ENCODE results near the gene CCDC39.
"Not testable (repeated sequence)": the region's sequence is repeated elsewhere in the genome, so short reads cannot be mapped to it uniquely, and the experiment has no call there.

CCDC39 gene

DNA sequence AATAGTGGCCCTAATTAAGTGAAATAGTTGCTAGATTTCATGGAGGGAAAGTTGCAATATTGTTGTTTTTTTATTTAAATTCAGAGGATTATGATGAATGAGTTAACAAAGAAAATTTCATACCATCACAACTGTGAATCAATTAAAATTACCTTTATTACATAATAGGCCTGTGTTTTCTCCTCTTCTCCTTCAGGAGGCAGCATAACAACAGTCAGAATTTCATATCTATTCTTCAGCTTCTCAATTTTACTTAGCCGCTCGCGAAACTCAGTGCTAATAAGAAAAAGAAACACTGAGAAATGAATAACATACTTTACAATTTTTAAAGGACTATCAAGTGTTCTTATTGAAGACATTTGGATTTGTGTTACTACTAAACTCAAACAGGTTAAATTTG lies 48.0 kb downstream of the CCDC39 start:
- Histone ChIP-seq H3K4me1 (ENCODE audit: insufficient read depth, poor library complexity, severe bottlenecking) (no peaks in the 10 kb centered on the region), H3K36me3 (ENCODE audit: low read depth) (no peaks in the 10 kb centered on the region), H3K4me3 (ENCODE audit: severe bottlenecking) (no peak overlapping the region), H3K27me3 (ENCODE audit: insufficient read depth, poor library complexity, severe bottlenecking) (no peaks in the 10 kb centered on the region), H3K27ac (ENCODE audit: poor library complexity, severe bottlenecking) (no peak overlapping the region), H3K9me3 (ENCODE audit: severe bottlenecking) (no peaks in the 10 kb centered on the region)
- ATAC-seq (ENCODE audit: low read depth) = no peak
- TF ChIP-seq, protein P1, sequence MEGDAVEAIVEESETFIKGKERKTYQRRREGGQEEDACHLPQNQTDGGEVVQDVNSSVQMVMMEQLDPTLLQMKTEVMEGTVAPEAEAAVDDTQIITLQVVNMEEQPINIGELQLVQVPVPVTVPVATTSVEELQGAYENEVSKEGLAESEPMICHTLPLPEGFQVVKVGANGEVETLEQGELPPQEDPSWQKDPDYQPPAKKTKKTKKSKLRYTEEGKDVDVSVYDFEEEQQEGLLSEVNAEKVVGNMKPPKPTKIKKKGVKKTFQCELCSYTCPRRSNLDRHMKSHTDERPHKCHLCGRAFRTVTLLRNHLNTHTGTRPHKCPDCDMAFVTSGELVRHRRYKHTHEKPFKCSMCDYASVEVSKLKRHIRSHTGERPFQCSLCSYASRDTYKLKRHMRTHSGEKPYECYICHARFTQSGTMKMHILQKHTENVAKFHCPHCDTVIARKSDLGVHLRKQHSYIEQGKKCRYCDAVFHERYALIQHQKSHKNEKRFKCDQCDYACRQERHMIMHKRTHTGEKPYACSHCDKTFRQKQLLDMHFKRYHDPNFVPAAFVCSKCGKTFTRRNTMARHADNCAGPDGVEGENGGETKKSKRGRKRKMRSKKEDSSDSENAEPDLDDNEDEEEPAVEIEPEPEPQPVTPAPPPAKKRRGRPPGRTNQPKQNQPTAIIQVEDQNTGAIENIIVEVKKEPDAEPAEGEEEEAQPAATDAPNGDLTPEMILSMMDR (IDR thresholded peaks at IDR 0.05; ENCODE audit: poor library complexity, severe bottlenecking) = no peak
- no peak for DNase-seq (ENCODE audit: low spot score)

DNA sequence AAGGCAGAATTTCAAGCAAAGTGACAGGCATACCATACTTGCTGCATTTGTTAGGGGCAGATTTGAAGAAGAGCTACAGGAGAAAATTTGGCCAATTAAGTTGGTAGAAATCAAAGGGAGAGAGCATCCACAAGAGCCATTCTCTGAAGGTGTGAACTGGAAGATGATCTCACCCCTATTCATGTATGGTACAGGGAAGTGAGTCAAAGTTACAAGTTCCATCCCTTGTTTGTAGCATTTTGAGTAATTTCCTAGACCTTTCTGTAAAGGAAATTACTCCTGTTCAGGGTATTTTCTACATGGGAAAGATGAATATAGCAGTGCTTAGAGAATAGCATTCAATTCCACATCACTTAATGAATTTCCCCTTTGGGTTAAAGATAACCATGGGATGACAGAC lies 48.9 kb downstream of the CCDC39 start:
- H3K27ac ChIP-seq (ENCODE audit: poor library complexity, severe bottlenecking) = no peak overlapping the region
- H3K9me3 ChIP-seq (ENCODE audit: severe bottlenecking) = no peaks in the 10 kb centered on the region
- peak; percentile 54; the same call in 1 of the 3 replicates for ATAC-seq (ENCODE audit: low read depth)
- H3K4me3 ChIP-seq (ENCODE audit: severe bottlenecking) = no peak overlapping the region
- TF ChIP-seq, protein P1 (IDR thresholded peaks at IDR 0.05; ENCODE audit: poor library complexity, severe bottlenecking) = no peak
- no peak for DNase-seq (ENCODE audit: low spot score)
- H3K36me3 ChIP-seq (ENCODE audit: low read depth) = no peaks in the 10 kb centered on the region
- H3K27me3 ChIP-seq (ENCODE audit: insufficient read depth, poor library complexity, severe bottlenecking) = no peaks in the 10 kb centered on the region
- no peaks in the 10 kb centered on the region for H3K4me1 ChIP-seq (ENCODE audit: insufficient read depth, poor library complexity, severe bottlenecking)

DNA sequence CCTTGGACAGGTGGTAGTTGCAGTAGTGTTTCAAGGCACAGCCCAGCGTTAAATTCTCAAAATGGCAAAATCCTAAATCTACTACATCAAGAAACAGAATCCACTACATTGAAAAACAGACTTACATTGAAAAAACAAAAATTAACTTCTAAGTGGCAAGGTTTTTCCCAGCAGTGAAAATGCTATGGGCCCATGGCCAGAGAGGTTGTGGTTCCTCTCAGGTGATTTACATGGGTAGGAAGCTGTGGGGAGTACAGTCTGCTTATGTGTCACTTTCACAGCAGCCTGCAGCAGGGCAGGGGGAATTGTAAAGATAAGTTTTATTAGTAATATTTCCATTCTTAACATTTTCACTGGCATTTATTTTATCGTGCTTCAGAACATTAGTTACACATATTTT lies 52.4 kb downstream of the CCDC39 start:
- H3K27me3 ChIP-seq (ENCODE audit: insufficient read depth, poor library complexity, severe bottlenecking) = no peaks in the 10 kb centered on the region
- H3K27ac ChIP-seq (ENCODE audit: poor library complexity, severe bottlenecking) = no peak overlapping the region

DNA sequence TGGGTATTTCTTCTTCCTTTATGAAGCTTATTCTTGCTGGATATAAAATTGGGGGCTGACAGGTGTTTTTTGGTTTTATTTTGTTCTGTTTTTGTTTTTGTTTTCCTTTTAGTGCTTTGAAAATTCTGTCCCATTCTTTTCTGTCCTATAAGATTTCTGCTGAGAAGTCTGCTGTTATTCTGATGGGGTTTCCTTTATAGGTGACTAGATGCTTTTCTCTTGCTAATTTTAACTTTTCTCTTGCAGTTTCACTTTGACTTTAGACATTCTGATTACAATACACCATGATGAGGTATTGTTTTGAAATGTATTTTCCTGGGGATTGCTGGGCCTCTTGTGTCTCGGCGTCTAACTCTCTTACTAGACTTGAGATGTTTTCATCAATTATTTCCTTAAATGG lies 54.6 kb downstream of the CCDC39 start:
- TF ChIP-seq, protein P1 (IDR thresholded peaks at IDR 0.05; ENCODE audit: poor library complexity, severe bottlenecking) = no peak
- no peaks in the 10 kb centered on the region for H3K27me3 ChIP-seq (ENCODE audit: insufficient read depth, poor library complexity, severe bottlenecking)
- no peak for DNase-seq (ENCODE audit: low spot score)
- no peaks in the 10 kb centered on the region for H3K4me1 ChIP-seq (ENCODE audit: insufficient read depth, poor library complexity, severe bottlenecking)
- no peak overlapping the region for H3K4me3 ChIP-seq (ENCODE audit: severe bottlenecking)
- H3K36me3 ChIP-seq (ENCODE audit: low read depth) = 0 out of 2 replicates have a peak, but pooled peaks cover 3% of the 10 kb centered on the region
- ATAC-seq (ENCODE audit: low read depth) = no peak
- H3K27ac ChIP-seq (ENCODE audit: poor library complexity, severe bottlenecking) = no peak overlapping the region
- no peaks in the 10 kb centered on the region for H3K9me3 ChIP-seq (ENCODE audit: severe bottlenecking)

More for the DNA sequence above, 52.4 kb downstream of the CCDC39 start:
- DNase-seq (ENCODE audit: low spot score) (no peak), ATAC-seq (ENCODE audit: low read depth) (no peak)
- no peaks in the 10 kb centered on the region for H3K4me1 ChIP-seq (ENCODE audit: insufficient read depth, poor library complexity, severe bottlenecking)
- no peaks in the 10 kb centered on the region for H3K9me3 ChIP-seq (ENCODE audit: severe bottlenecking)
- TF ChIP-seq, protein P1 (IDR thresholded peaks at IDR 0.05; ENCODE audit: poor library complexity, severe bottlenecking) = no peak
- no peak overlapping the region for H3K4me3 ChIP-seq (ENCODE audit: severe bottlenecking)
- H3K36me3 ChIP-seq (ENCODE audit: low read depth) = 0 out of 2 replicates have a peak, but pooled peaks cover 3% of the 10 kb centered on the region

DNA sequence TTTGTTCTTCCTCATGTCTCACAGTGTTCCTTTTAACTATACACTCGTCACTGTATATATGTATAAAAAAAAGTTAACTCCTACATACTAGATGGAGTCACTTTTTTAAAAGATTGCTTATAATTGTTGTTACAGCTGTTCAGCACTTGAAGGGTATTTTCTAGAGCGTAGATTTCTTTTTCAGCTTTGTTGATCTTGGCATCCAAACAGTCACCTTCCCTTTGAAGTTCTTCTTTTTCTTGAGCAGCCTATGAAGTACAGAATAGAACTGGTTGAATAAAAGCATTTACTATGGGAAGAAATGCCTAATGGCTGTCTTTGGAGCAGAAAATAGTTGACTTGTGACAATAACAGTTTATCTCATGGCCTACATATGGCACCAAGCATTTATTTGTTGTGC lies 59.6 kb downstream of the CCDC39 start:
- ATAC-seq (ENCODE audit: low read depth) (no peak), DNase-seq (ENCODE audit: low spot score) (no peak)
- Histone ChIP-seq H3K4me1 (ENCODE audit: insufficient read depth, poor library complexity, severe bottlenecking) (no peaks in the 10 kb centered on the region), H3K9me3 (ENCODE audit: severe bottlenecking) (peaks cover 3% of the 10 kb centered on the region), H3K27ac (ENCODE audit: poor library complexity, severe bottlenecking) (no peak overlapping the region), H3K4me3 (ENCODE audit: severe bottlenecking) (no peak overlapping the region), H3K27me3 (ENCODE audit: insufficient read depth, poor library complexity, severe bottlenecking) (no peaks in the 10 kb centered on the region), H3K36me3 (ENCODE audit: low read depth) (peaks cover 16% of the 10 kb centered on the region; the same call in 1 of the 2 replicates)
- TF ChIP-seq, protein P1 (IDR thresholded peaks at IDR 0.05; ENCODE audit: poor library complexity, severe bottlenecking) = no peak

DNA sequence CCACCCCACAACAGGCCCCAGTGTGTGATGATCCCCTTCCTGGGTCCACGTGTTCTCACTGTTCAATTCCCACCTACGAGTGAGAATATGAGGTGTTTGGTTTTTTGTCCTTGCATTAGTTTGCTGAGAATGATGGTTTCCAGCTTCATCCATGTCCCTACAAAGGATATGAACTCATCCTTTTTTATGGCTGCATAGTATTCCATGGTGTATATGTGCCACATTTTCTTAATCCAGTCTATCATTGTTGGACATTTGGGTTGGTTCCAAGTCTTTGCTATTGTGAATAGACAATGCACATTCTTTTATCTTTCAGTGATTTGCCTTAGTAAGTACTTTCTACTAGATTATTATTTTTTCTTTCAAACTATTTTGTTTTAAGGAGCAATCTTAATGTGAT lies 60.7 kb downstream of the CCDC39 start:
- H3K9me3 ChIP-seq (ENCODE audit: severe bottlenecking); ATAC-seq (ENCODE audit: low read depth); H3K27ac ChIP-seq (ENCODE audit: poor library complexity, severe bottlenecking); H3K4me3 ChIP-seq (ENCODE audit: severe bottlenecking); H3K27me3 ChIP-seq (ENCODE audit: insufficient read depth, poor library complexity, severe bottlenecking); H3K4me1 ChIP-seq (ENCODE audit: insufficient read depth, poor library complexity, severe bottlenecking); DNase-seq (ENCODE audit: low spot score): not testable (repeated sequence)
- H3K36me3 ChIP-seq (ENCODE audit: low read depth) = peaks cover 18% of the 10 kb centered on the region
